SKM-1 (cell line): ENCODE results near the gene KEAP1.
A peak's percentile ranks its signal among the peaks of the same experiment; 100 is the strongest.
"Not testable (repeated sequence)": the region's sequence is repeated elsewhere in the genome, so short reads cannot be mapped to it uniquely, and the experiment has no call there.

Source experiments
- DNase-seq: peaks from one replicate; lab custom pipeline; 2025; ENCODE audit not compliant: unreplicated experiment; lab: John Stamatoyannopoulos, UW

The KEAP1 gene

GRCh38 chr19:10500247-10500592 lies 2.9 kb downstream of the KEAP1 start:
- no peak for DNase-seq

DNA sequence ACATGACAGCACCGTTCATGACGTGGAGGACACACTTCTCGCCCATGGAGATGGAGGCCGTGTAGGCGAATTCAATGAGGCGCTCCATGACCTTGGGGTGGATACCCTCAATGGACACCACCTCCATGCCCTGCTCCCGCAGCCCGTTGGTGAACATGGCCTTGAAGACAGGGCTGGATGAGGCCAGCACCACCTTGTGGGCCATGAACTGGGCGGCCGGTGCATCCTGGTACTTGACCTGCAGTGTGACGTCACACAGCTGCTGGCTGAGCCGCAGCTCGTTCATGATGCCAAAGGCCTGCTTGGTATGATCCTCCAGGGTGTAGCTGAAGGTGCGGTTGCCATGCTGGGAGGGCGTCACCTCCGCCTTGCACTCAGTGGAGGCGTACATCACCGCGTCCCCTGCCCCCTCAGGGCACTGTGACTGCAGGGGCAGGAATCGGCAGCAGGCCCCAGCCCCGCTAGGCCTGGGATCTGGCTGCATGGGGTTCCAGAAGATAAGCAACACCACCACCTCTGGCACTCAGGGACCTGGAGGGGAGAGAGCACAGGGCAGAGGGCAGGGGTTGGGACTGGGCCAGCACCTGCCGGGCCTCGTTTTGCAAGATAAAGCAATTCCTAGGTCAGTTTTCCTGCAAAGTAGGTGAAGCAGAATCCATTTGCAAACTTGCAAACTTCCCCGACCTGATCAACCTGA lies 3.5 kb downstream of the KEAP1 start:
- no peak for DNase-seq

GRCh38 chr19:10497371-10497770 lies 5.8 kb downstream of the KEAP1 start:
- no peak for DNase-seq

GRCh38 chr19:10491472-10492047 lies 11.6 kb downstream of the KEAP1 start:
- DNase-seq = no peak

DNA sequence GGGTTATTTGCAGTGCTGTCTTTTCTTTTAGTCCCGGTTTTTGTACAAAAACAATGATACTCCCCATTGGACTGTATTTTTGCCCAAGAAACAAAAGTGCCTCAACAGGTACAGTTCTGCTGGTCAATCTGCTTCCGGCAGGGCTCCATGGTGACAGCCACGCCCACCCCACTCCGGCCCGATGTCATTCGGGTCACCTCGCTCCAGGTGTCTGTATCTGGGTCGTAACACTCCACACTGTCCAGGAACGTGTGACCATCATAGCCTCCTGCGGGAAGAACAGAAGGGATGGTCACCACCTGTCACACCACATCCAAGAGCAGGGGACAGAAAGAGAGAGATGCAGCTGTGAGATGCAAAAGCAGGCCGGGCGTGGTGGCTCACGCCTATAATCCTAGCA lies 16.6 kb downstream of the KEAP1 start:
- DNase-seq = no peak

DNA sequence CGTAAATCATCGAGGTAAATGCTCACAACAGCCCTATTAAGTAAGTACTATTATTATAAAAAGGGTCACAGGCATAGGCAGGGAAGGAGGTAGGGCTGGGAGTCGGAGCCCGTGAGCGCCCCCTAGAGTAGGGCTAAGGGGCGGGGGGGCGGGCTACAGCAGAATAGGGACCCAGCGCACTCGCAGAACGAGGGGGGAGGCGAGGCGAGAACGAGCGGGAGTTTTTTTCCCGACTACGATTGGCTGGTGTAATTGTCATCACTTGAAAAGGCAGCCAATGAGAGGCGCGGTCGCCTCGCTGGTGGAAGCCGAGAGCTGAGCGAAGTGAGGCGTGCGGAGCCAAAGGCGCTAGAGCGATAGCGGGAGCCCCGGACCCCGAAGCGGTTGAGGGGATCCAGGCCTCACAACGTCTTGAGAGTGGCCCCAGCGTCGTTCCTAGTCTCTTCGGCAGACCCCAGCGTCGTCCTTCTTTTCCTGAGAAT lies 24.2 kb downstream of the KEAP1 start:
- DNase-seq = peak; percentile 89

DNA sequence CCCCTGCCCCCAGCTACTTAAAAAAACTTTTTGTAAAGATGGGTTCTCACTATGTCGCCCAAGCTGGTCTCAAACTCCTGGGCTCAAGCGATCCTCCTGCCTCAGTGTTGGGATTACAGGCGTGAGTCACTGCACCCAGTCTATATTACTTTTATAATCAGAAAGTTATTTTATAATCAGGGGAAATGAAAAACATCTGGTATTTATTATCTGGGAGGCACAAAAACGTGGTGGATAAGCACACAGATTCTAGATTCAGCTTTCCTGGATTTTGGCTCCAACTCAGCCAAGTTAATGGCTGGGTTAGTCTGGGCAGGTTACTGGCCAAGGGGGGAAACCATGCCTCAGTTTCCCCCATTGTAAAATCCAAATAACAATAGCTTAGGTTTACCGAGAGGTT lies 24.7 kb downstream of the KEAP1 start:
- DNase-seq = no peak

GRCh38 chr19:10474962-10475451 lies 28.1 kb downstream of the KEAP1 start:
- DNase-seq = no peak

DNA sequence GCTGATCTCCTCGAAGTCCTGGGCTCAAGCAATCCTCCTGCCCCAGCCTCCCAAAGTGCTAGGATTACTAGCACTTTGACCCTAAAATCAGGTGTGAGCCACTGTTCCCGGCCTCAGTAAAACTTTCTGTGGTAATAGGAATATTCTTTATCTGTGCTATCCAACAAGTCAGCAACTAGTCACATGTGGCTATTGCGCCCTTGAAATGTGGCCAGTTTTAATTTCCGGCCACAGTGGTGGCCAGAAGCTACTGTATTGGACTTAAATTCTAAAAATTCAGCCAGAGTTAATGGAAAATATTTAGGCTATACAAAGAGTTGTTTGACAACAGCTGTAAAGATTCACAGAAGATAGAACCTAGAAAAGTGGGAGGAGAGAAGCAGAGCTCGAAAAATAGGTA lies 30.0 kb downstream of the KEAP1 start:
- no peak for DNase-seq

- DNase-seq = peak; percentile 43
Observed at GRCh38 chr19:10471909-10472308, 31.2 kb downstream of the KEAP1 start.

DNA sequence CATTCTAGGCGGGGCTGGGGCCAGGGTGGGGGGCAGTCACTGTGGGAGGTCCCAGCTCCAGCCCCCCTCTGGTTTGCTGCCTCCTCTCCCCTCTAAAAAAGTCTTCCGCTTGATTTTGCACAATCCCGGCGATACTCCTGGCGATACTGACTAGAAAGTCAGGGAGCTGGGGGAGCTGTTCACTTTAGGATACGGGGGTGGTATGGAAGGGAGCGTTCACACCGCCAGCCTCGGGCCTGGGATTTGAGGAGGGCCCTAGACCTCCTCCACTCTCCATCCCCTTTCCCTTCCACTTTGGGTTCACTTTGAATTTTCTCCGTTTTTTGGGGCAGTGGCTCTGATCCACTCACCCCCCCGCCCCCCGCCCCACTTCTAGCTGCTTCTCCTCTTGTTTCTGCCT lies 35.0 kb downstream of the KEAP1 start:
- no peak for DNase-seq

GRCh38 chr19:10467104-10467706 lies 36.0 kb downstream of the KEAP1 start:
- no peak for DNase-seq

GRCh38 chr19:10464456-10464855 lies 38.7 kb downstream of the KEAP1 start:
- no peak for DNase-seq

DNA sequence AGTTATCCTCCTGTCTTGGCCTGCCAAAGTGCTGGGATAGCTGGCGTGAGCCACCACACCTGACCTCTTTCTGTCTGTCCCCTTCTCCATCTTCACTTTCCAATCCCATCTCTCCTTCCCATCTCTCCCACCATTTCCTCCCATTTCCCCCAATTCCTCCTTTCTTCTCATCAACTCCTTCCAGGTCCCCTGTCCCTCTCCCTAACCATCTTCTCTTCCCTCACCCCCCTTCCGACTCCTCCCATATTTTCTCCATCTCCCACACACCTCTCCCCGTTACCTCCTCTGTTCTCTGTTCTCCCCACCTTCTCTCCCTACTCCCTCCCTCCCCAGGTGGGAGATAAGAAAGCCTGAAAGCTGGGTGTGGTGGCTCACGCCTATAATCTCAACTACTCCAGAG lies 40.6 kb downstream of the KEAP1 start:
- no peak for DNase-seq

GRCh38 chr19:10462042-10462441 lies 41.1 kb downstream of the KEAP1 start:
- not testable (repeated sequence) for DNase-seq

DNA sequence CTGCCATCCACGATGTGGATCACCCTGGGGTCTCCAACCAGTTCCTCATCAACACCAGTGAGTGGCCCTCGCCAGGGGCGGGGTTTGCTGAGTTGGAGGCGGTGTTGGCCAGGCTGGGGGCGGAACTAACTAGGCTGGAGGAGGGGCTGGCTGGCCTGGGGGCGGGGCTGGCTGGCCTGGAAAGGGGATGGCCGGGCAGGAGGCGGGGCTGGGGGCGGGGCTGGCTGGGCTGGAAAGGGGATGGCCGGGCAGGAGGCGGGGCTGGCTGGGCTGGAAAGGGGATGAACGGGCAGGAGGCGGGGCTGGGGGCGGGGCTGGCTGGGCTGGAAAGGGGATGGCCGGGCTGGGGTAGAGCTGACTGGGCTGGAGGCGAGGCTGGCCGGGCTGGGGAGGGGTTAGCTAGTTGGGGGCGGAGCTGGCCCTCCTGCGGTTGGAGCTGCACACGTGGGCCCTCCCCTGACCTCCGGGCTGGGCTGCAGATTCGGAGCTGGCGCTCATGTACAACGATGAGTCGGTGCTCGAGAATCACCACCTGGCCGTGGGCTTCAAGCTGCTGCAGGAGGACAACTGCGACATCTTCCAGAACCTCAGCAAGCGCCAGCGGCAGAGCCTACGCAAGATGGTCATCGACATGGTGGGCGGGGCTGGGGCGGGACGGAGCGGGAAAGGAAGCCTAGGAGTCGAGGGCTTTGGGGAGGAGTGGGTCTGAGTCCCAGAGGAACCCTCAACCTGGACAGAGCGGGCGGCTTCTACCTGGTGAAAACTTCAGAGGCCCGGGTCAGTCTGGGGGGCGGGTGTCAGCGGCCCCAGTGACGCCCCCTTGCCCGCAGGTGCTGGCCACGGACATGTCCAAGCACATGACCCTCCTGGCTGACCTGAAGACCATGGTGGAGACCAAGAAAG lies 41.9 kb downstream of the KEAP1 start:
- peak; percentile 71 for DNase-seq

- no peak for DNase-seq
Observed at GRCh38 chr19:10460714-10461046, 42.5 kb downstream of the KEAP1 start.

DNA sequence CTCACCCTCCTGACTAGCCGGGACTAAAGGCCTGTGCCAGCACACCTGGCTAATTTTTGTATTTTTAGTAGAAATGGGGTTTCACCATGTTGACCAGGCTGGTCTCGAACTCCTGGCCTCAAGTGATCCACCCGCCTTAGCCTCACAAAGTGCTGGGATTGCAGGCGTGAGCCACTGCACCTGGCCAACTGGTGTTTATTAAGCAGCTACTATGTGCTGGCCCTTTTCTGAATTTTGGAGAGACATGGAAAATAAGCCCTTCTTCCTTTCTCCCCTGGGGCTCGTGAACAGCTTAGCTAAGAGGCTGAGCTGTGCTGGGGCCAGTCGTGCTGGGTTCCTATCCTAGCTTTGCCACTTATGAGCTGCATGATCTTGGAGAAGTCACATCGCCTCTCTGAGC lies 44.4 kb downstream of the KEAP1 start:
- not testable (repeated sequence) for DNase-seq

DNA sequence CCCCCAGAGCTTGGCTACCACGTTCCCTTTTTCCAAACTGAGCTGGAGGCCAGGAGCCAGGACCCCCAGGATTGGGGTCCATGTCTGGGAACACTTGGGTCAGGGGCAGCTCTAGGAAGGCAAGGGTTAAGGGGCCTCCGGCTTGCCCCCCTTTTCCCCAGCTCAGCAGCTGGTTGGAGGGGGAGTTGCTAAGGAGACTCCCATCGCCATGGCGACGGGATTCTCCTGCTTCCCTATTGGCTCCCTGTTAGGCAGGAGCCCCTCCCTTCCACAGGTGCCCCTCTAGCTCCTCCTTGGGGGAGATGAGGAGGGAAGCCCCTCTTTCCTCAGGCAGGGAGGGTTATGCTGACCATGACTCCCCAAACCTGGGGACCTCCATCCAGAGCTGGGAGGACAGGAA lies 48.9 kb downstream of the KEAP1 start:
- DNase-seq = no peak

GRCh38 chr19:10453852-10454251 lies 49.3 kb downstream of the KEAP1 start:
- no peak for DNase-seq
